Activated CD4-positive, alpha-beta T cell treated with anti-CD3 and anti-CD28 coated beads, Interleukin-2, amount 50 U/mL, for 48 hours (primary cell): ENCODE results near the gene ASIC4.

ENCODE experiments used
- DNase-seq, 2 experiments: peaks; one replicate each; pipeline ENCODE4 v3.0.0-alpha.2; 2020

Gene ASIC4

DNA sequence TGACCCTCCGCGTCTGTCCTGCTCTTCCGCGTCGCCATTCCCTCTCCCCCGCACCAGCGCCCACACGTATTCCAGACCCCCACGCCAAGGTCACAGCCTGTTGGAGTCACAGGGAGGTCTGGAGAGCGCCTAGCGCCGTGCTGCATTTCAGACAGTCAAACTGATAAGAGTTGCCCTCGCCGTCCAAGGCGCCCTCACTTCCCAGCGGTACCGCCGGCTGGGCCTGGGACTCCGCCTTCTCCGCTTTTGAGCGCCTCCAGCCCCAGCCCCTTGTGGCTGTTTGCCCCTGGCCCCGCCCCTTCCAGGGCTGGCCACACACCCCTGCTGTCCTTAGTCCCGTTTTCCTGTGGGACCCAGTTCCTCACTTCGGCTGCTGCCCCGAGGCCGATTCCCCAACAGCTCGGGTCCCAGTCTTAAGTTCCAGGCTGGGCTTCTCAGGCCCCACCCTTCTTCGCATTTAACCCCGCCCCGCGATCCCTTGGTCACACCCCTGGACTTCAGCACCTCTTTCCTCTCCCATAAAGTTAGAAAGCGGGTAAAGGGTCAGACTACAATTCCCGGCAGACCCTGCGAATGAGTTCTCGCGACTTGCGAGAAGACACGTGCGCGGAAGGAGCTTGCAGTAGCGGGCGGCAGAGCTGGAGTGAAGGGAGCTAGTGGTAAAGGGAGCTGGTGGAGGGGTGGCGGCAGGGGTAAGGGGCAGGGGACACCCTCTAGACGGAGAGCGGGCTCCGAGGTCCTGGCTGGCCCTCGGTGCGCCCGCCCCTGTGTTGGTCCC, 15.8 kb upstream of the ASIC4 start, which contains the start of gene GMPPA:
GMPPA (plus strand) TSS at position 612 of the 778 bp plus-strand sequence. CDS start 1,085 bp downstream, outside the sequence.
- DNase-seq = peak; percentile 94 to 96

DNA sequence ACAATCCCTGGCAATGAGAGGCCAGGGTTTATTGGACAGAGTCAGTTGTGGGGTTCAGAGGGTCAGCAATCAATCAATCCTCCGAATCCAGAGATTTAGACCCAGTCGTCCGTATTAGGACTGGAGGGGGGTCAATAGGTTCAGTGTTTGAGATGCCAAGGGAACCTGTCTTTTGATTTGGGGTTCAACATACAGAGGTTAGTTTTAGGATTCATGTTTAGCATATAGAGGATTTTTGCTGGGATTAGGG, 15.3 kb upstream of the ASIC4 start:
- no peak for DNase-seq

DNA sequence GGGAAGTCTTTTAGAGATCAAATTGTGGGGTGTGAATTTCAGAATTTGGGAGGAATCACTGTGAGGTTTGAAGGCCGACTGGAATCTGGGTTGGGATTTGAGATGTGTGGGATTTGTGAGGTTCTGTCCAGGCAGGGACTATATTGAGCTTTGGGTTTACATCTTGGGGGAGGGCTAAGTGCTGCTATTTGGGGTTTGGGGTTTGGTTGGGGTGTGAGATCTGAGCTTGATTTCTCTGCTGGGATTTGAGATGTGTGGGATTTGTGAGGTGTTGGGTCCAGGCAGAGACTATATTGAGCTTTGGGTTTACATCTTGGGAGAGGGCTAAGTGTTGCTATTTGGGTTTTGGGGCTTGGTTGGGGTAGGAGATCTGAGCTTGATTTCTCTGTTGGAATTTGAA, 14.7 kb upstream of the ASIC4 start:
- no peak for DNase-seq

DNA sequence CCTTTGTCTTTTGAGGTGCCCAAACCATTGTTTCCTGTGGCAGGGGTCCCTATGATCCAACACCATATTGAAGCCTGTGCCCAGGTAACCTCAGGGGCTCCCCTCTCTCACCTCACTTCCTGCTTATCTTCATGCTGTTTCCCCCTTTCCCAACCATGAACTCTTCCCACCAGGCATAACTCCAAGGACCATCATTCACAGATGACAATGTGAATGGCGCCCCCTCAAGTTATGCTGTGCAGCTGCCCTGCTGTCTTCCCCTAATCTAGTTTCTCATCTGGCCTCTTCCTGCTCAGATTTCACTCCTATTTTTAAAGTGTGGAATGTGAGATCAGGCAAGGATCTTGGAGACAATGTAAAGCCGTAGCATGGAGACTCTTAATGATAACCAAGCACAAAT, 14.1 kb upstream of the ASIC4 start:
- no peak for DNase-seq

DNA sequence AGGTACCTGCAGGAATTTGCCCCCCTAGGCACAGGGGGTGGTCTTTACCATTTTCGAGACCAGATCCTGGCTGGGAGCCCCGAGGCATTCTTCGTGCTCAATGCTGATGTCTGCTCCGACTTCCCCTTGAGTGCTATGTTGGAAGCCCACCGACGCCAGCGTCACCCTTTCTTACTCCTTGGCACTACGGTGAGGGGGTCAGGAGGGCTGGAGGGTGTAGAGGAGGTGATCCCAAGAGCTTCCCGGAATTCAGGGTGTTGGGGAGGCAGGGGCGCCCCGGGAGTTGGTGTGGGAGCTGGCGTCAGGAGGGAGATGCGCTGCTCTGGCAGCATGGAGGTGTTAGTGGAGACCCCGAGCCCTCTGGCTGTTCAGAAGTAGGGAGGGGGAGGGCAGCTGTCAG, 12.4 kb upstream of the ASIC4 start:
- no peak for DNase-seq

DNA sequence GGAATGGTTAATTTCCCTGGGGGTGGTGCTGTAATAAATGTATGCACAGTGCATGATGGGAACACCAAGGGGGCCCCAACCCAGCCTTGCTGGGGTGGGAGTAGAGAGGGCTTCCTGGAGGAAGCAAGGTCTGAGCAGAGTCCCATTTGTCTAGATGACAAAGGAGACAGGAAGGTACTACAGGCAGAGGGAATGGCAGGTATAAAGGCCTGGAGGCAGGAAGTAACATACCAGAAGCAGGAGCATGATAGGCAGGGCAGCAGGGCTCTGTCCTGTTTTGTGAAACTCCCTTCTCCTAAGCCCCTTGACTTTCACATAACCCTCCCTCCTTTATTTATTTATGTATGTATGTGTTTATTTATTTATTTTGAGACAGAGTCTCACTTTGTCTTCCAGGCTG, 11.7 kb upstream of the ASIC4 start:
- no peak for DNase-seq

DNA sequence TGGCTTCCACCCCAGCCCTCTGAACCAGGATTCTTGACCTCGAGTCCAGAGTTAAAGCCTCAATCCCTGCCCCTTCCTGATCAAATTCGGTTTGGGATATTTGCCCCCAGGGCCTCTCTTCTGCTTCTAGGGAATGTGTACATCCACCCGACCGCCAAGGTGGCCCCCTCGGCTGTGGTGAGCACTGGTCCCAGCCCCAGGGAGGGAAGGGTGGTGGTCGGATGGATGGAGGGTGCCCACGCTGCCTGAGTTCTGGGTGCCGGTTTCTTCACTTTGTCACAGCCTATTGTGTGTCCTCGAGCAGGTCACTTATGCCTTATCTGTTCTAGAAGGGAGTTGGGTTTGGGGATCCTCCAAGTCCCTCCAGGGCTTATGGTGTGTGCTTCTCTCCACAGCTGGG, 8.7 kb upstream of the ASIC4 start:
- DNase-seq = no peak

DNA sequence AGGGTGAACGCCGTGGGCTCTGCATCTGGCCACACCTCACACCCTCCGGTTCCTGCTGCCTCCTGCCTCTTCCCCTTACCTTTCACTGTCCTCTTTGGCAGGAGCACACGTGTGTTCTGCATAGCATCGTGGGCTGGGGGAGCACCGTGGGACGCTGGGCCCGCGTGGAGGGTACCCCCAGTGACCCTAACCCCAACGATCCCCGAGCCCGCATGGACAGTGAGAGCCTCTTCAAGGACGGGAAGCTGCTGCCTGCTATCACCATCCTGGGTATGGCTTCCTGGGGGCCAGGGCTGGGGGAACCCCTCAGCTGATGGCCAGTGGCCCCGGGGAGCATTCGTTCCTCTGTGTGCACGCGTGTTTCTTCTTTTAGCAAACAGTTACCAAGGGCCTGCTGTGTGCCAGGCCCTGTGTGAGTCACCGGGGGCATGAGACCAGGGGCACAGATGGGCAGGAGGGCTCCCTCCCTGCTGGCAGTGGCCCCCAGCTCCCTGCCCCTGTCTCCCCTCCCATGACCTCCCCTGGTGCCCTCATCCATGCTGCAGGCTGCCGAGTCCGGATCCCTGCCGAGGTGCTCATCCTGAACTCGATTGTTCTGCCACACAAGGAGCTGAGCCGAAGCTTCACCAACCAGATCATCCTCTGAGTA, 8.0 kb upstream of the ASIC4 start:
- no peak for DNase-seq

DNA sequence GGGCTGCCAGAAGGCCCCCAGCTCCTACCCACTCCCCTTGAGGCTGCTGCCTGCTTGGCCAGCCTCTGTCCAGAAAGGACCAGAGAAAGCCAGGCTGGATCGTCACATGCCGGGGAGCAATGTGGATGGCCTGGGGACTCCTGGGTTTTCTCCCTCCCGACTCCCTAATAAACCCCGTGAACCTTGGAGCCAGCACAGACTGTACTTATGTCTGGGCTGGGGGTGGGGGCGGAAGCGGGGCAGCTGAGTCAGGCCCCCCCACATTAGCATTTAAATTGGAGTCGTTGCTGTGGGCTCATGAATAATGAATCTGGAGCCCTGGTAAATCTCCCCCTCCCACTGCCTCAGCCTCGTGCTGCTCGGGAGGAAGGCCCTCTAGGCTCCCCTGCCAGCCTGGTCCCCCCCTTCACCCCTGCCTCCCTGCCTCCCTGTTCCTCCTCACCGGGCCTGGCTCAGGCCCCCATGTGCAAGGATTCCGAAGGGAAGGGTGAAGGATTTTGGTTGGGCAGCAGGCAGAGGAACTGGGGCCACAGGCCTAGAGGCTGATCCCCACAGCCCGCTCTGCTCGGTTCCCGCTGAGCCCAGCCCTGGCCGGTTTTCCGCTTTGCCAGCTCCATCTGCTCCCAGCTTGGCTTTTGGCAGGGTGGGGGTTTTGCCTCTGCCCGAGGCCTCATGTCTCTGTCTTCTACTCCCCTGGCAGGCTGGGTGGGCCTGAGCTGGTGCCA, 7.3 kb upstream of the ASIC4 start:
- no peak for DNase-seq

DNA sequence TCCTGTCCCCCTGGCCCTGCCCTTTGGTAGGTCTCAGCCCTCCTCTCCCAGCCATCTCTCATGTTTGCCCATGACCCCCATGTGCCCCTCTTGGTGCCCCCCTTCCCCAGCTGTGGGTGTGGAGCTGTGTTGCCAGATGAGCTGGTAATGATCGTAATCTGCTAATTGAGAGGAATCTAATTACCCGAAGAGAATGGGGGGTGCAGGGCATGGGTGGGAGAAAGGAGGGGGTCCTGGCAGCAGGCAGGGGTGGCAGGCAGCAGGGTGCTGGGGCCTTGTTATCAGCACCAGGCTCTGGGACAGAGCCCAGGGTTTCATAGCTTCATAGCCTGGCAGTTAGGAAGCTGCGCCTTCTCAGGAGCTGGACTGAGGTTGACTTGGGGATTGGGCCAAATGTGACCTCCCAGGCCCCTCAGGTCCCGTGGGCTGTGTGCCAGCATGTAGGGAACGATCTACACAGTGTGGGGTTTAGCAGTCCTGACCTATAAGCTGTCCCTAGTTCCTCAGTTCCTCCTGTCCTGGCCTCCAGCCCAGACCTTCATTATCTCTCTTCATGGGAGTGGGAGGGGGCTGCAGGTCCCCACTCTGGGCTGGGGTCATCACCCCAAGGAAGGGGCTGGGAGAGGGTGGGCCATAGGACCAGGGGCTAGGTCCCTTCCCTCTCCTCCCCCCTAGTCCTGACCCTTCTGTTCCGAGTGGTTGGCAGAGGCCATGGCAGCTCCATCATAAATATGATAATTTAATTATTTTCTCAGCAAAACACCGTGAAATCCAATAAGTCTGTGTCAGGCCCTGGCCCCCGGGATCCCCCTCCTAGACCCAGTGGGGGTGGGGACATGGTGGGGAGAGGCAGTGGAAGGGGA, 6.5 kb upstream of the ASIC4 start:
- DNase-seq = no peak

DNA sequence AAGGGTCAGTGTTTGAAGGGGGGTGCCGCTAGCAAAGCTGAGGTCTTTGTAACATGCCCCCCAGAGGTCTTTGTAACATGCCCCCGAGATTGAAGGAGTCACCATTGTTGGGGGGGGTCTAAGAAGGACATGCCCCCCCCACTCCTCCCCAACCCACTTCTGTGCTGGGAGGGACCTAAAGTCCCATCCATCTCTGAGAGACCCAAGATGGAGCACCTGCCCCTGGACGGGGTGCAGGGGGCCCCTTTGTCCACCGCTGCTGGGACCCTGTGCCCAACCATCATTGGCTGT, 5.9 kb upstream of the ASIC4 start:
- DNase-seq = no peak

DNA sequence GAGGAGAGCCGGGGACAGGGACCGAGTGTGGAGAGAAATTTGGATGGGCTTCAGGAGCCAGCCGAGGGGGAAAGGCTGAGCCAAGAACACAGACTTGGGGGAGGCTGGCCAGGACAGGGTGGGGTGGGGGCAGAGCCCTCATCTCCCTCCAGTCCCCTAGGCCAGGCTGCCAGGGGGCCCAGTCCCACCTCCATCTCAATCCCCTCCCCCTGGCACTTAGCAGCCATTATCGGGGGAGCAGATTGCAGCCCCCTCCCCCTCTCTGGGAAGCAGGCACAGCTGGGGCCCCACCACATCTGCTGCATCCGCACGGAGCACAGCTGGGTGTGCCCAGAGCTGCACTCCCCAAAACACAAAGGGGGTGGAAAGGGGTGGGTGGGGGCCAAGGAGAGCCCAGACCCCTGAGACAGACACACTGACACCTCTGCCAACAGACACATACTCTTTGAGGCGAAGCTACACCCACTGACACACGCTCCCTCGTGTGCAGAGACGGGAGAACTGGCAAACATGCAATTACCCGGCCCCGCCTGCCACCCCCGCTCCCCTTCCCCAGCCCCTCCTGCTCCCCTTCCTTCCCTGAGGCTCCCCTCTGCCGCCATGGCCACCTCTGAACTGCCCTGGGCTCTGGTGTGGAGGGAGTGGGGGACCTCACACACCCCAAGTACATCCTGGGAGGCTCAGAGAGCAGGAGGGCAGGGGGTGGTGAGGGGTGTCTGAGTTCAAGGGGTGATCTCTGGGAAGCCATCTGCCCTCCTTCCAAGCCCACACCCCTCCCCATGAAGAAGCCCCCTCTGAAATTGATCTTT, 5.1 kb upstream of the ASIC4 start:
- DNase-seq = no peak

DNA sequence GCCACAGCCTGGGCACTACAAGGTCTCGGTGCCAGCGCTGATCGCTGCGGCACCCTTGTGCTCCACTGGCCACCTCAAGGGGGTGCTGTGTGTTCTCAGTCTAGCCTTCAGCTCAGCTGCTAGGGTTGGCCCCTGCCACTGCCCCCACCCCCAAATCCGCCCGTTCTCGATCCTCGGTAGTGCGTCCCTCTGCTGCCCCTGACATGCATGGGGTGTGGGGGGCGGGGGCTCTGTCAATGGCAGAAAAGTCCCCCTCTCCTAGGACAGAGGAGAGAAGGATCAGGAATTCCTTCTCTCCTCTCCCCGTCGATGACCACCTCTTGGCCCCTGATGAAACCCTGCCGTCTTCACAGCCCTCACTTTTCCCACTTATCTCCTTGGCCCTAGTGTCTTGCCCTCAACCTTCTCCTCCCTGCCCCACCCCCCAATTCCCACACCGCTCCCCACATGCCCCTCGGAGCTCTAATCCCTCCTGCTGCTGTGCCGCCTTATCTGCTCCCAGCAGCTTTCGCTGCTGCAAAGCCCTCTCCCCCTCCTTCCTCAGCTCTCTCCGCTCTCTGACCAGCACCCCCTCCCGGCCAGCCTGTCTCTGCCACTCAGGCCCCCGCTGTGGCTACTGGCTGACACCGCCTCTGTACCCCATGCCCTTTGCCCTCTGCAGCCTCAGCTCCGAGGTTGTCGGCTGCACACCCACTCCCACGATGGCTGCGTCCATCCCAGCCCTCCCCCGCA, 4.3 kb upstream of the ASIC4 start:
- DNase-seq = peak; percentile 57 to 61

DNA sequence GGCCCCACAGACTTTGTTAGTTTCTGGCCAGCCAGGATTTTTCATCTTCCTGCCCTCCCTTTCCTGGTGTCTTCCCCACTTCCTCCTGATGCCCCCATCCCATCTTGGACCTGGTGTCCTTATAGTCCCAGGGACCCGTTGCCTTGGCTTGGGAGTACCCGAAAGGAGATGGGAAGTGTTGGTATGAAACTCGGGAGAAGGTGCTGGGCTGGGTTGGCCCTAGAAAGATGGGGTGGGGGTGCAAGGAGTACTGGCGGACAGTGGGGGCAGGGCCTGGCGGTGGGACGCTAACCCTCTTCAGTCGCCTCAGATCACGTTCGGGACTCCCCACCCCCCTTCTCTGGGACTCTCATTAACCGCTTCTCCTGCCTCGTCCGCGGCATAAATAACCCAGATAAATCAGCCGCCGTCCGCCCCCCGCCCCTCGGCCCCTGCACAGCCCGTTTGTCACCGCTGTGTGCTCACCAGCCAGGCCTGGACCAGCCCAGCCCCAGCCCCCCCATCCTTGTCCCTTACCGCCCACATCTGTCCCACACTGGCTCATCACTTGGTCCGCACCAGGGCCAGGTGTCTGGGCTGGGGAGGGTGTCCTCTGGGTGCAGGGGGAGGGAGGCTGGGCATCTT, 3.7 kb upstream of the ASIC4 start:
- DNase-seq = no peak

DNA sequence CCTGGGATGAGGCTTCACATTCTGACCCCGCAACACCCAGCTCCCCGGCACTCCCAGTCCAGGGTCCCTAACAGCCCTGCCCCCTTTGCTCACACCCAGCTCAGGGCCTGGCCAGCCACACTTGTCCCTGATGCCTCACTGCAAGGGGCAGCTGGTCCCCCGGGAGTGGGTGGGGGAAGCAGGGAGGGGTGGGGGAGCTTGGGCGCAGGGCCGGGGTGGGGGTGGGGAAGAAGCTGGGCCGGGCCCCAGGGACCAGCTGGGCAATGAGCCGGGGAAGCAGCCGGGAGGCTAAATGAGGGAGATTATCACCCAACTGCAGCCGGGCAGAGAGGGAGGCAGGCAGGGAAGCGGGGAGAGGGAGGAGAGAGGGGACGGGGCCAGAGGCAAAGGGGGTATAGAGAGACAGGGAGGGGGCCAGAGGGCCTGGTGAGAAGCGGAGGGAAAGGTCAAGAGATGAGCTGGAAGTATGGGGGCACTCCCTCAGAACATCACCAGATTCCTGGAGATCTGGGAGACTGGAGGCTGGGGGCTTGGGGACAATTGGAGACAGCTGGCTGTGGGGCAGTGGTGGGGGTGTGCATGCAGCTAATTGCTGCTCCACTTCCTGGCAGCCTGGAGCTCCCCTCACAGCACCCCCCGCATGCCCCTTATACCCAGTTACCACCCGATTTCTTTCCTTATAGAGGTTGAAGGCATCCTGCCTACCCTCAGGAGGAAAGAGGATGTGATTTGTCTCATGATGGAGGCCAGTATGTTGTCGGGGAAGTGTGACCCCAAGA, 2.5 kb upstream of the ASIC4 start:
- no peak for DNase-seq

DNA sequence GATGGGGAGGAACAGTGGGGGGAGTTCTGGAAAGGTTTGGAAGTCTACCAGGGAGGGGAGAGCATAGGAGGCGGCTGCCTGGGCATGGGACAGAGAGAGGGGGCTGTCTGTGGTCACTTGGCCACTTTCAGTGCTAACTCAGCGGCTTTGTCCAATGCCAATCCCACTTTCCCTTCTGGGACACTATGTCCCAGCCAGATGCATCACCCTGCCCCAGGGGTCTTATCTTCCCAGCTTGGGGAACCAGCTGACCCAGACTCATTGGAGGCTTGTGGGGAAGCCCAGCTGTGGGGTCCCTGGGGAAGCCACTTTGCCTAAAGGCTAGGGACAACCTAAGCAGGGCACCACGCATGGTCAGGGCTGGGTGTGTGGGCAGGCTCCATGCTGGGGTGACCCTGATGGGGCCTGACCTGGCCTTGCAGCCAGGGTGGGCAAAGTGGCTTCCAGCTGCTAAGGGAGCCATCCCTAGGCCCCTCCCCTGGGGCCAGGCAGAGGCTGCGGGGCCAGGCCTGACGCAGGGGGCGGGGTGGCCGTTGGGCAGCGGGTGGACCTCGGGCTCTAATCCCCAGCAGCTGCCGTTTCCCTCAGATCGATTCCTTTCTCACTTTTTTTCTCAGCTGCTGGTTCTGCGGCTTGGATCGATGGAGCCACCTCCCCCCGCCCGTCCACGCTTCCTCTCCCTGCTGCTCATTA, 1.6 kb upstream of the ASIC4 start:
- no peak for DNase-seq

DNA sequence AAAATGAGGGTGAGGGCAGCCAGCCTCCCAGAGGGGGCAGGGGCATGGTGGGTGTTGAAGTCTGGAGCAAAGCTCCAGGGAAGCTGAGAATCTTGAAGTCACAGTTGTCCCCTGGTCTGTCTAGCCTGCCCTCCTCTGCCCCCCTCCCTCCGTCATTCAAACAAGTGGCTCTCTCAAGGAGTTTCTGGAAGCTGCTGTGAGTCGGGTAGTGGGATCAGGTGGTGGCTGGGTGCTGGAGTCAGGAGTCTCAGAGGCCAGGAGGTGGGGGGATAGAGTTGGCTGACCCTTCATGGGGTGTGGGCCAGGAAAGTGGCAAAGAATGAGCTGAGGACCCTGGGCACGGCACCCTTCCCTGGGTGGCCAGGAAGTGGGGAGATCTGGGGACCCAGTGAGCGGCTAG, 495 bp upstream of the ASIC4 start:
- DNase-seq = no peak

DNA sequence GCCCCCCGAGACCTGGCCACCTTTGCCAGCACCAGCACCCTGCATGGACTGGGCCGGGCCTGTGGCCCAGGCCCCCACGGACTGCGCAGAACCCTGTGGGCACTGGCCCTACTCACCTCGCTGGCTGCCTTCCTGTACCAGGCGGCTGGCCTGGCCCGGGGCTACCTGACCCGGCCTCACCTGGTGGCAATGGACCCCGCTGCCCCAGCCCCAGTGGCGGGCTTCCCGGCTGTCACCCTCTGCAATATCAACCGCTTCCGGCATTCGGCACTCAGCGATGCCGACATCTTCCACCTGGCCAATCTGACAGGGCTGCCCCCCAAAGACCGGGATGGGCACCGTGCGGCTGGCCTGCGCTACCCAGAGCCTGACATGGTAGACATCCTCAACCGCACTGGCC, 554 bp downstream of the ASIC4 start:
- DNase-seq = no peak

DNA sequence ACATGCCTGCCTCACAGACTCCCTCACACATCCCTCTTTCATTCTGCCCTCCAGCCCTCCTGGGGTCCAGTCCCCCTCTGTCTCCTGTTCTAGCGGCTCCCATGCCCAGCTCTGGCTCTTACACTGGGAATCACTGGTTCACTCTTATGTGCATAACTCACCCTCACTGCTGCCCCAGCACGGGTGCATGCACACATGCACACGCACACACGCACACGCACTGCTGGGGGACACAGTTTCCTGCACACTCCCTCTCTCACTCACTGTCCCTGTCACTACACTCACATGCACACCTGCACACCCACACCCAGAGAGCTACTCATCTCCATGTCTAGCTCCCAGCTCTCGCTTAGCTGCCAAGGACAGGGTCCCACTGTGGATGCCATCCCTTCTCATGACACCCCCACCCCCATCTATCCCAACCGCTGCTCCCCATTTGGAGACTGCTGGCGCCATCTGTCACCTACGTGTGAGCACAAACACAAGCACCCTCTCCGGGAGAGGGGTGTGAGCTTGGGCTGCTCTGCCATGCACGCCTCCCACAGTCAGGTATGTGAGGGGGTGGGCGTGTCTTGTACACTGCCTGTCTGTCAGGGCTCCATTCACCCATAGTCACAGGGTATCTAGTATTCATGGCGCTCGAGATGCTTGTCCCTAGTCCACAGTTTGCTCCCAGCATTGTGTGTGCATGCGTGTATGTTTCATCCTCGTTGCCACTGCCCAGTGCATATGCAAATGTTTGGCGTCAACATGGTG, 1.8 kb downstream of the ASIC4 start:
- no peak for DNase-seq
